GM23338 (cell line): ENCODE data around the gene RNF220.

Experiments used
- EZH2 ChIP-seq: fragments of 200-600 bp; sonication (generic); IDR thresholded peaks from one replicate; pipeline ENCODE4 v1.8.0; 2017; ENCODE audit warnings: antibody characterized with exemption, mild to moderate bottlenecking, low read depth; ENCODE audit not compliant: unreplicated experiment
- ZNF331 ChIP-seq: fragments of 250-450 bp; sonication (Bioruptor Pico); IDR thresholded peaks from 2 replicates; pipeline ENCODE4 v1.5.0; 2020; ENCODE audit warnings: low read depth, mild to moderate bottlenecking, moderate library complexity
- TF ChIP-seq, protein P1 (sequence below), 2 experiments: fragments of 200-600 bp in 1 of 2; sonication (generic) in 1 of 2; conservative IDR thresholded peaks; 2 replicates each; pipeline versions ENCODE4 v1.5.1 to v1.6.1; 2016 to 2017; ENCODE audit warnings: antibody characterized with exemption in 2 of 2, low read depth in 2 of 2, mild to moderate bottlenecking in 2 of 2, moderate library complexity in 1 of 2

DNA sequence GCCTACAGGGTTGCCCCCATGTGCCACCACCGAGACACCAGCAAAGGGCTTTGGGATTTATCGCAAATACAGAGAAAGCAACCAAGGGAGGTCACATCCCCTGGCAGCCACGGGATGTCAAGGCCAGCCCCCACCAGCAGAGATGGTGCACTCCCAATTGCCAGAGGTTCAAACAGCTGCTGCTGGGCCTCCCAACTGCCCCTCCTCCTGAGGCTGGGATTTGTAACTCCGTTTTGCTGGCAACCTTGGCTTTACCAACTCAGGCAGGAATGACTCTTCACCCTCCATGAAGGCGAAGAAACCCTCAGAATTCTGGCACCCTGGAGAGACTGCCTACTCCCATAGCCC, 257.6 kb downstream of the RNF220 start:
- TF ChIP-seq, protein P1, sequence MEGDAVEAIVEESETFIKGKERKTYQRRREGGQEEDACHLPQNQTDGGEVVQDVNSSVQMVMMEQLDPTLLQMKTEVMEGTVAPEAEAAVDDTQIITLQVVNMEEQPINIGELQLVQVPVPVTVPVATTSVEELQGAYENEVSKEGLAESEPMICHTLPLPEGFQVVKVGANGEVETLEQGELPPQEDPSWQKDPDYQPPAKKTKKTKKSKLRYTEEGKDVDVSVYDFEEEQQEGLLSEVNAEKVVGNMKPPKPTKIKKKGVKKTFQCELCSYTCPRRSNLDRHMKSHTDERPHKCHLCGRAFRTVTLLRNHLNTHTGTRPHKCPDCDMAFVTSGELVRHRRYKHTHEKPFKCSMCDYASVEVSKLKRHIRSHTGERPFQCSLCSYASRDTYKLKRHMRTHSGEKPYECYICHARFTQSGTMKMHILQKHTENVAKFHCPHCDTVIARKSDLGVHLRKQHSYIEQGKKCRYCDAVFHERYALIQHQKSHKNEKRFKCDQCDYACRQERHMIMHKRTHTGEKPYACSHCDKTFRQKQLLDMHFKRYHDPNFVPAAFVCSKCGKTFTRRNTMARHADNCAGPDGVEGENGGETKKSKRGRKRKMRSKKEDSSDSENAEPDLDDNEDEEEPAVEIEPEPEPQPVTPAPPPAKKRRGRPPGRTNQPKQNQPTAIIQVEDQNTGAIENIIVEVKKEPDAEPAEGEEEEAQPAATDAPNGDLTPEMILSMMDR (conservative IDR thresholded peaks at IDR 0.05; ENCODE audit: low read depth in 2 of 2): no peak
- TF ChIP-seq ZNF331: no peak
- no peak for TF ChIP-seq EZH2
